ENCODE measurements around the gene NEU2. TPM values are rescaled to one million over a fixed set of nuclear protein-coding genes. Genes with fewer than 3 reads are reported as not detected.

NEU2 gene
- polyA plus RNA-seq, 3 donors from 2014 or later = not detected

- Mint-ChIP-seq H3K4me3 (no peak overlapping the region), H3K4me1 (peaks cover 0 to 4% of the 10 kb centered on the region in 2 donors), H3K36me3 (peaks cover 0 to 3% (median 0%) of the 10 kb centered on the region in 3 donors), H3K9me3 (no peaks in the 10 kb centered on the region), H3K27ac (no peak overlapping the region), H3K27me3 (ENCODE audit: low read depth in 3 of 3) (peaks cover 0 to 3% (median 2%) of the 10 kb centered on the region in 3 donors)
- DNase-seq = no peak
These were observed 1.8 kb downstream of the NEU2 start for GRCh38 chr2:233034091-233034882.

DNA sequence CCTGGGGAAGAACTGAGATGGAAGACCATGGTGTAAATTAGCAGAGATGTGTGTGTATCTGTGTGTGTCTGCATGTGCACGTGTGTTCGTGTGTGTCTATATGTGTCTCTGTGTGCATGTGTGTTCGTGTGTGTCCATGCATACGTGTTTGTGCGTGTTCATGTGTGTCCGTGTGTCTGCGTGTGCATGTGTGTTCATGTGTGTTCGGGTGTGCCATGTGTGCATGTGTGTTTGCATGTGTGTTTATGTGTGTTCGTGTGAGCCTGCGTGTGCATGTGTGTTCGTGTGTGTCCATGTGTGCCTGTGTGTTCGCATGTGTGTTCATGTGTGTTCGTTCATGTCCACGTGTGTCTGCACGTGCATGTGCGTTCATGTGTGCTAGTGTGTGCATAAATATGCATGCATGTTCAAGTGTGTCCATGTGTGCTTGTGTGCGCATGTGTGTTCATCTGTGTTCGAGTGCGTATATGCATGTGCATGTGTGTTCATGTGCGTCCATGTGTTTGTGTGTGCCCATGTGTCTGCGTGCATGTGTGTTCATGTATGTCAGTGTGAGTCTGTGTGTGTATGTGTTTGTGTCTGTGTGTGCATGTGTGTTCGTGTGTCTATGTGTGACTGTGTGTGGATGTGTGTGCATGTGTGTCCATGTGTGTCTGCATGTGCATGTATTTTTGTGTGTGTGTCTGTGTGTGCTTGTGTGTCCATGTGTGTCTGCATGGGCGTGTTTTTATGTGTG lies 3.1 kb downstream of the NEU2 start:
- no peak overlapping the region for H3K27ac Mint-ChIP-seq
- H3K36me3 Mint-ChIP-seq = peaks cover 0 to 3% (median 0%) of the 10 kb centered on the region in 3 donors
- no peak for DNase-seq
- no peak overlapping the region for H3K4me3 Mint-ChIP-seq
- H3K27me3 Mint-ChIP-seq (ENCODE audit: low read depth in 3 of 3) = peaks cover 0 to 2% (median 0%) of the 10 kb centered on the region in 3 donors
- H3K9me3 Mint-ChIP-seq = no peaks in the 10 kb centered on the region
- no peaks in the 10 kb centered on the region for H3K4me1 Mint-ChIP-seq

DNA sequence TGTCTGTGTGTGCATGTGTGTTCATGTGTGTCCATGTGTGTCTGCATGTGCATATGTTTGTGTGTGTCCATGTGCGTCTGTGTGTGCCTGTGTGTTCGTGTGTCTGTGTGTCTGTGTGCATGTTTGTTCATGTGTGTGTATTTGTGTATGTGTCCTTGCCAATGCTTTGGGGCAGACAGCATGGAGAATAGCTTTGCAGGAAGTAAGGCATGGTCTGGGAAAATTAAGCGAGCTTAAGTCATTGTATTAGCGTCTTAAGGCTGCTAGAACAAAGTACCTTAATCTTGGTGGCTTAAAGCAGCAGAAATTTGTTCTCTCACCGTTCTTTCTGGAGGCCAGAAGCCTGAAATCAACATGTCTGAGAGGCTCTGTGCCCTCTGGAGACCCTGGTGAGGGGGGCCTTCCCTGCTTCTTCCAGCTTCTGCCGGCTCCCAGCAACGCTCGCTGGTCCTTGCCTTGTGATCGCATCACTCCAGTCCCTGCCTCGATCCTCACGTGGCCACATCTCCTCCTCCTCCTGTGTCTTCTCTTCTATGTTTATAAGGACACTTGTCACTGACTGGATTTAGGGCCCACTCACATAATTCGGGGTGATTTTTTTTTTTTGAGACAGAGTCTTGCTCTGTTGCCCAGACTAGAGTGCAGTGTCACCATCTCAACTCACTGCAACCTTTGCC lies 3.8 kb downstream of the NEU2 start:
- Mint-ChIP-seq H3K4me3 (no peak overlapping the region), H3K27me3 (ENCODE audit: low read depth in 3 of 3) (peaks cover 0 to 2% (median 0%) of the 10 kb centered on the region in 3 donors)

GRCh38 chr2:233037078-233037477 lies 4.6 kb downstream of the NEU2 start:
- H3K9me3 Mint-ChIP-seq = no peaks in the 10 kb centered on the region
- no peak overlapping the region for H3K4me3 Mint-ChIP-seq
- H3K4me1 Mint-ChIP-seq = no peaks in the 10 kb centered on the region
- peaks cover 0 to 3% (median 0%) of the 10 kb centered on the region in 3 donors for H3K36me3 Mint-ChIP-seq
- DNase-seq = no peak
- peaks cover 0 to 2% (median 2%) of the 10 kb centered on the region in 3 donors for H3K27me3 Mint-ChIP-seq (ENCODE audit: low read depth in 3 of 3)
- no peak overlapping the region for H3K27ac Mint-ChIP-seq

More for the DNA sequence above, 3.8 kb downstream of the NEU2 start:
- Mint-ChIP-seq H3K9me3 (no peaks in the 10 kb centered on the region), H3K27ac (no peak overlapping the region), H3K36me3 (peaks cover 0 to 3% (median 0%) of the 10 kb centered on the region in 3 donors), H3K4me1 (no peaks in the 10 kb centered on the region)
- DNase-seq = no peak

DNA sequence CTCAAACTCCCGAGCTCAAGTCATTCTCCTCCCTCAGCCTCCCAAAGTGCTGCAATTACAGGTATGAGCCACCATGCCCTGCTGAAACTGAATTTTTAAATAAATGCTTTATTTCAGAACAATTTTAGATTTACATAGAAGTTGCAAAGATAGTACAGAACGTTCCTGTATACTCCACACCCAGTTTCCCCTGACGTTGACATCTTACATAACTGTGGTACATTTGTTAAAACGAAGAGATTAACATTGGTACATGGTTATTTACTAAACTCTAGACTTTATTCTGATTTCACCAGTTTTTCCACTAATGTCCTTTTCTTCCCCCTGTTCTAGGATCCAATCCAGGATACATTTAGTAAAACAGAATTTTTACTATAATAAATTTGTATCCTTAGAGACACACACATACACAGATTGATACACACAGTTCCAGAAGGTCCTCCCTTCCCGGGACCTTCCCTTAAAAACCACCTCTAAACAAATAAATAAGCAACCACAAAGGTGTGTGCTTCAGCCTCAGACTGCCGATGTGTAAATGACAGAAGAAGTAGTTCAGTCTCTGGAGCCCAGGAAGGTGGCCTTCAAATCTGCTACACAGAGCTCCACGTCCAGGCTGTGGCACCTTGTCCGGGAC lies 6.9 kb downstream of the NEU2 start:
- peaks cover 0 to 3% (median 0%) of the 10 kb centered on the region in 3 donors for H3K36me3 Mint-ChIP-seq
- H3K4me1 Mint-ChIP-seq = no peaks in the 10 kb centered on the region
- DNase-seq = no peak
- H3K4me3 Mint-ChIP-seq = no peak overlapping the region
- no peak overlapping the region for H3K27ac Mint-ChIP-seq
- no peaks in the 10 kb centered on the region for H3K9me3 Mint-ChIP-seq
- peaks cover 0 to 2% (median 2%) of the 10 kb centered on the region in 3 donors for H3K27me3 Mint-ChIP-seq (ENCODE audit: low read depth in 3 of 3)

GRCh38 chr2:233039846-233040530 lies 7.5 kb downstream of the NEU2 start:
- H3K9me3 Mint-ChIP-seq = no peaks in the 10 kb centered on the region
- peaks cover 0 to 3% (median 0%) of the 10 kb centered on the region in 3 donors for H3K36me3 Mint-ChIP-seq
- H3K4me3 Mint-ChIP-seq = no peak overlapping the region
- H3K27ac Mint-ChIP-seq = no peak overlapping the region
- H3K4me1 Mint-ChIP-seq = no peaks in the 10 kb centered on the region
- H3K27me3 Mint-ChIP-seq (ENCODE audit: low read depth in 3 of 3) = peaks cover 0 to 2% (median 2%) of the 10 kb centered on the region in 3 donors
- DNase-seq = no peak

- Mint-ChIP-seq H3K36me3 (peaks cover 0 to 3% (median 0%) of the 10 kb centered on the region in 3 donors), H3K27me3 (ENCODE audit: low read depth in 3 of 3) (peaks cover 0 to 2% (median 2%) of the 10 kb centered on the region in 3 donors), H3K4me1 (no peaks in the 10 kb centered on the region), H3K9me3 (no peaks in the 10 kb centered on the region), H3K27ac (no peak overlapping the region), H3K4me3 (no peak overlapping the region)
- no peak for DNase-seq
These were observed 8.1 kb downstream of the NEU2 start for GRCh38 chr2:233040571-233040970.

DNA sequence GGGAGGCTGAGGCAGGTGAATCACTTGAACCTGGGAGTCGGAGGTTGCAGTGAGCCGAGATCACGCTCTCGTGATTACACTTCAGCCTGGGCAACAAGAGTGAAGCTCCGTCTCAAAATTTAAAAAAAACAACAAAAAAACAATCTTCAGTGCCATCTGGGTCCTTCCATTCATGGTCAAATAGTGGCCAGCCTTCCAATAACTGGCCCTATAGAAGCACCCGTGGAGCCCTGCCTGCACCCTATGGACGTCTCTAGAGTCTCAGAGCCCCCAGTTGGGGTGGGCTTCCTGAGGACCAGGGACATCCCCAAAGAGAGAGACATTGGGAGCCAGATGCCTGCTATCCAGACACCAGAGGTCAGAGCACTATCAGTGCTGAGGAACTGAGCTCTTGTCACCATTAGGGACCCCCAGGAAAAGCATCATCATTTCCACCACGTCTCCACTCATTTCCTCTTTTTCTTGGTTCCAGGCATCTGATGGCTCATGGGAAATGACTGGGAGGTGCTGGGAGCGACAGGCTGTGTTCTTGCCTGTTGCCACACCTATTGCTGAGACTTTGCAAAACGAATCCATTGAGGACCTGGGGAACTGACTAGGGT lies 9.4 kb downstream of the NEU2 start:
- Mint-ChIP-seq H3K27ac (no peak overlapping the region), H3K27me3 (ENCODE audit: low read depth in 3 of 3) (peaks cover 0 to 2% (median 2%) of the 10 kb centered on the region in 3 donors), H3K4me1 (no peaks in the 10 kb centered on the region), H3K36me3 (peaks cover 0 to 3% (median 0%) of the 10 kb centered on the region in 3 donors), H3K4me3 (no peak overlapping the region), H3K9me3 (no peaks in the 10 kb centered on the region)
- no peak for DNase-seq

- Mint-ChIP-seq H3K4me1 (peaks cover 0 to 2% of the 10 kb centered on the region in 2 donors), H3K9me3 (no peaks in the 10 kb centered on the region), H3K27me3 (ENCODE audit: low read depth in 3 of 3) (peaks cover 0 to 2% (median 2%) of the 10 kb centered on the region in 3 donors), H3K36me3 (peaks cover 0 to 3% (median 0%) of the 10 kb centered on the region in 3 donors), H3K4me3 (no peak overlapping the region), H3K27ac (no peak overlapping the region)
- no peak for DNase-seq
These were observed 10.1 kb downstream of the NEU2 start for GRCh38 chr2:233042549-233042948.

DNA sequence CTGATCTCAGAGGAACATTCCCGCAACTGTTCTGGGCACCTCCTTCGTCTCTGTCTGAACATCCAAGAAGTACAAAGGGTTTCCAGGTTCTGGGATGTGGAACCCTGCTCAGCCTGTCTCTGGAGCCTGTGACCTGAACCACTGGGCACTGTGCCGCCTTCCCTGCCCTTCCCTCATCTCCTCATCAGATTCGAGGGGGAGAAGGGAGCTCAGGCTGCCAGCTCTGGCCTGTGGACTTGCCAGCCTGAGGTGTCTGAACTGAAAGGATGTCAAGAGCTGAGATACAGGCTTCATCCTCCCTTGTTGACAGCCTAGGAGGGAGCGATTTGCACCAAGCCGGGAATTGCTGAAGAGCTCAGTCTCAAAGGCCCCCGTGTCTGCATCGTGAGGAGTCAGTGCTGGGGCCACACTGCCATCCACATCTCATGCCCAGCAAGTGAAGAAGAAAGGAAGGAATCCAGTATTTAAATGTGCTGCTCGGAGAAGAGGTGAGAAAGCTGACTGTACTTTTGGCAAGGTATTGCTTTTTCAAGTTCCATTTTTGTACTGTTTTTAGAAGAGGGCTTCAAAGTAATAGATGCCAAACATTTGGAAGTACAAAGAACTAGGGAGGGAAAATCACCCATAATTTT lies 12.6 kb downstream of the NEU2 start:
- Mint-ChIP-seq H3K9me3 (no peaks in the 10 kb centered on the region), H3K27ac (no peak overlapping the region), H3K36me3 (no peaks in the 10 kb centered on the region), H3K27me3 (ENCODE audit: low read depth in 3 of 3) (peaks cover 2 to 9% (median 7%) of the 10 kb centered on the region in 3 donors), H3K4me1 (peaks cover 17 to 24% of the 10 kb centered on the region in 2 donors), H3K4me3 (no peak overlapping the region)
- no peak for DNase-seq

DNA sequence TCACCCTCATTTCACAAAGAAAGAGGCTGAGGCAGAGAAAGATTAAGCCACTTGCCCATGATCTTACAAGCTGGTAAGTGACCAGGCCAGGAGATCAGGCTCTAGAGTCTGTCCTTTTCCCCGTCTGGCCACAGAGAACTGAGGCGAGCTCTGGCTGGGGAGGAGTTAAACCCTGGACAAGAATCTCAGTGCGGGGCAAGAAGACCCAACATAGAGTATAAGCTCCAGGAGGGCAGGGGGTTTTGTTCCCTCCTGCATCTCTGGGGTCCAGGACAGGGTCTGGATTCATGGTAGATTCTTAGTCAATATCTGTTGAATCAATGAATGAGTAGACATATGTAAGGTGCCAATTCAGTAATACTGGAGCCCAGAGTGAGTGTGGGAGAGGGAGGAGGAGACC lies 14.7 kb downstream of the NEU2 start:
- Mint-ChIP-seq H3K4me3 (no peak overlapping the region), H3K9me3 (no peaks in the 10 kb centered on the region), H3K36me3 (no peaks in the 10 kb centered on the region), H3K27ac (peak overlapping the region in 2 of 6 donors; percentile 27), H3K4me1 (peaks cover 20 to 24% of the 10 kb centered on the region in 2 donors), H3K27me3 (ENCODE audit: low read depth in 3 of 3) (peaks cover 1 to 8% (median 7%) of the 10 kb centered on the region in 3 donors)
- no peak for DNase-seq

- Mint-ChIP-seq H3K27ac (peak overlapping the region in 3 of 6 donors; percentile 27 to 55 (median 27)), H3K27me3 (ENCODE audit: low read depth in 3 of 3) (peaks cover 1 to 8% (median 7%) of the 10 kb centered on the region in 3 donors), H3K4me1 (peaks cover 22 to 24% of the 10 kb centered on the region in 2 donors), H3K4me3 (no peak overlapping the region), H3K36me3 (no peaks in the 10 kb centered on the region), H3K9me3 (no peaks in the 10 kb centered on the region)
- no peak for DNase-seq
These were observed 15.2 kb downstream of the NEU2 start for GRCh38 chr2:233047667-233048066.

Data from immature natural killer cell (primary cell).